SIG-M5 treated with dmso at 0.1 percent for 504 hours (cell line): Measurements from ENCODE around the gene SMAD6.

ENCODE experiments used
- DNase-seq: peaks from one replicate; lab custom pipeline; 2025; ENCODE audit not compliant: unreplicated experiment; lab: John Stamatoyannopoulos, UW

SMAD6 gene

DNA sequence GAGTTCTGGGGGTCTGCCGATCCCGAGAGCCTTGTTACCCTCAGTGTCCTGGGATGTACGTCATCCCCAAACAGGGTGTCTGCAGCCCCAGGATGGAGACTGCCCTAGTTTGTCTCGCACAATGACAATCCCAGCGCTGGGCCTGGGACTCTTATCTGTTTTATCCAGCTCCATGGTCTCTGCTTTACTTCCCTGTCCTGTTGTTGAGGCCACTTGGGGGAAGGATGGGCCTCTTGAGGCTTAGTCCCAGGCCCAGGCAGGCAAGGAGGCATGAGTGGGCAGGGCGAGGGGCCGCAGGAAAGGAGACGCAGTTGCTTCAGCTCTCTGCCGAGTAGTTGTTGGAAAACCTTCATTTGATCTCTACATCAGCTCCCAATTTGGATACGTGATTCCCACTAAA, 17.4 kb downstream of the SMAD6 start:
- DNase-seq: no peak

DNA sequence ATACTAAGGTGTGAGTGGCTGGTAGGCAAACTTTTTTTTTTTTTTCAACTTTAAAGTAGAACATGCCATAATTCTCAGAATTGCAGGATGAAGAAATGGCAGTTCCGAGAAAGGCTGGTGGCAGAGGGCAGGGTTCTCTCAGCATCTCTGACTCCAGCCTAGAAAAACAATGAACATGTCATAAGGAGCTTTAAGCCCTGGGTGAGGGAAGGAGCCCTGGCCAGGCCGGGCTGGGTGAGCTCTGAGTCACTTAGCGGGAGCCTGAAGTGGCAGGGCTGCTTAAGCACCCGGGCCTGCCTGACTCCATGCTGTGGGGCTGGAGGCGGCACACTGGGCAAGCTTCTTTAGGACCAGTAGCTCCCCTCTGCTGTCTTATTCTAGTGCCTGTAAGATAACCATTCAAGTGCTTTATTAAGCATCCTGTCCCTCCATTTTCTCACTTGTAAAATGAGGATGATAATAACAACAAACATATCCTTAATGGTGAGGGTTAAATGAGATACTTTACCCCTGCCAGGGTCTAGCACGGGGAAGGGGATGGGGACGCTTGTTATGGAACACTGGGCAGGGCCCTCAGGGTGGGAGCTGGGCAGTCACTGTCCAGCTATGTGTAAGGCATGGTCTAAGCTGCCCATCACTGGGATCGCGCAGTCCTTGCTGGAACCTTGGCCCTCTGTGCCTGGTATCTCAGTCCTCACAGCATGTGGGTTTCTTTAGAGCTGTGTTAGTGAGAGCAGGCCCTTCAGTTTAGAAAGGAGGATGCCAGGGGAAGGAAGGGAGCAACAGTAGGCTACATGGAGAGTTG, 18.4 kb downstream of the SMAD6 start:
- no peak for DNase-seq

DNA sequence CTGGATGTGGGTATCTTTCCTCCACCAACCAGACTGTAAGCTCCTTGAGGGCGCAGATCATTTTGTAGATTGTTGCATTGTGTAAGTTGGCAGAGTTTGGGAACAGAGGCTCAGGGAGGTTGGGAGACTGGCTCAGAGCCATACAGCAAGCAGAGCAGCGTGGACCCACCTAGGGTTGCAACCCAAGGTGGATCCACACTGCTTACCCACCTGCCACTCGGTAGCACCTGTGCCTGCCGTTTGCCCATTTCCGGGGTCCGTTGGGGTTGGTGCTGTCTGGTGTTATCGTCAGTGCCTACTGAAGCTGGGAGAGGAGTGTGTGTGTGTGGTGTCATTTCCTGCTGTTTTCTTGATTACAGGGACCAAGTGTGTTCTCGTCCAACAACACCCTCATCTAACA, 19.0 kb downstream of the SMAD6 start:
- no peak for DNase-seq

DNA sequence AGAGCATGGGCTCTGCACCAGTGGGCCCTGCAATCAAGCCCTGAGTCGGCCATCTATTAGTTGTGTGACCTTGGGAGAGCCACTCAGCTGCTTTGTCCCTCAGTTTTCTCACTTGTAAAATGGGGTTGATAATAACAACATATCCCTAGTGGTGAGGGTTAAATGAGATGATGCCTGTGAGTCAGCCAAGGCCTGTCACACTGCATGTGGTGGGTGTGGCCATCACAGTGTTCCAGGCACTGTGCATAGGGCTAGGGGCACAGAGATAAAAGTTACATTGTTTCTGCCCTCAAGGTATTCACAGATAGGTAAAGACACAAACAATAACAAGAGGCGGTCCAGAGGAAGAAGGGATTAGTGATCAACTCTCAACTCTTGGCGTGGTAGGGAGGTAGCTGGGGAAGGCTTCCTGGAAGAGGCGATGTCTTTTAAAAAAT, 19.5 kb downstream of the SMAD6 start:
- DNase-seq: no peak

DNA sequence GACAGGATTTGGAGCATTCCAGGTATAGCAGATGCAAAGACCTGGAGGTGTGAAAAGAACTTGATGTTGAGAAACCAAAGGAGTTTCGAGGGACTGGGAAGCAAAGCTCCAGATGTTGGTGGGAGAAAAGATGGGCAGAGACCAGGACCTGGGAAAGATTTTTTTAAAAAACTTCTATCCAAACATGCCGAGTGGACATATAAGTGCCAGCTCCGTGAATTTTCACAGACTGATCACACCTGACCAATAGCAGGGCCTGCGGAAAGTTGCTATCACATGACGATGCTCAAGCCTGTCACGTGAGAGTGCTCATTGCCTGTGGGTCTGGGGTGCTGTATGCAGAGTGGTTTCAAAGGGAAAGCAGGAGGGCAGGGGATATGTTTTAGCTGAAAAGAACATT, 19.9 kb downstream of the SMAD6 start:
- DNase-seq: no peak

DNA sequence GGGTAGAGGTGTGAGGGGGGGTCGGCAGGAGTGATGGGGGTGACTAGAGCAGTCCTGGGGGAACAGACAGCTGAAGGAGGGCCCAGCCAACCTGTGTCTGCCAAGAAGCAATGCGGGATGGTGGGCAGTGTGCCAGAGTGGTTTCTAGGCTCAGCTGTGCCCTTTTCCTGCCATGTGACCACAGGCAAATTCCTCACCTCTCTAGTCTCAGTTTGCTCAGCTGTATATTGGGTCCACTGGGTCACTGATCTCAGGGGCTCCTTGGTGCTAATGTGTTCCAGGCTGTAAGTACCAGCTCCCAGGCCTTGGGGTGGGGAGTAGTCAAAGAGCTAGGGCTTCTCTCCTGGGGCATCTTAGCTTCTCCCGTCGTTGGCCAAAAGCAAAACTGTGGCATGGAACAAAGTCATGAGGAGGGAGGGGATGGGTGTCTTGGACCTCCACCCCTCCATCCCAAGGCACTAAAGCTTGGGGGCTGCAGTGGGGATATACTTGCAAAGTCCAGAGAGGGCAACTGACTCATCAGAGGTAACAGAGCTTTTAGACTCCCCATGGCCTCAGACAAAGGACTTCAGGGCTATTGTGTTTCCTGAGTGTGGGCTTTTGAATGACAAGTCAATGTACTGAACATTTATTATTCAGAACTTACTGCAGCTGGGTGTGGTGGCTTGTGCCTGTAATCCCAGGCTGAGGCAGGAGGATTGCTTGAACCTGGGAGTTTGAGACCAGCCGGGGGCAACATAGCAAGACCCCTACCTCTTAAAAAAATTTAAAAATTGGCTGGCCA, 20.9 kb downstream of the SMAD6 start:
- DNase-seq: no peak

DNA sequence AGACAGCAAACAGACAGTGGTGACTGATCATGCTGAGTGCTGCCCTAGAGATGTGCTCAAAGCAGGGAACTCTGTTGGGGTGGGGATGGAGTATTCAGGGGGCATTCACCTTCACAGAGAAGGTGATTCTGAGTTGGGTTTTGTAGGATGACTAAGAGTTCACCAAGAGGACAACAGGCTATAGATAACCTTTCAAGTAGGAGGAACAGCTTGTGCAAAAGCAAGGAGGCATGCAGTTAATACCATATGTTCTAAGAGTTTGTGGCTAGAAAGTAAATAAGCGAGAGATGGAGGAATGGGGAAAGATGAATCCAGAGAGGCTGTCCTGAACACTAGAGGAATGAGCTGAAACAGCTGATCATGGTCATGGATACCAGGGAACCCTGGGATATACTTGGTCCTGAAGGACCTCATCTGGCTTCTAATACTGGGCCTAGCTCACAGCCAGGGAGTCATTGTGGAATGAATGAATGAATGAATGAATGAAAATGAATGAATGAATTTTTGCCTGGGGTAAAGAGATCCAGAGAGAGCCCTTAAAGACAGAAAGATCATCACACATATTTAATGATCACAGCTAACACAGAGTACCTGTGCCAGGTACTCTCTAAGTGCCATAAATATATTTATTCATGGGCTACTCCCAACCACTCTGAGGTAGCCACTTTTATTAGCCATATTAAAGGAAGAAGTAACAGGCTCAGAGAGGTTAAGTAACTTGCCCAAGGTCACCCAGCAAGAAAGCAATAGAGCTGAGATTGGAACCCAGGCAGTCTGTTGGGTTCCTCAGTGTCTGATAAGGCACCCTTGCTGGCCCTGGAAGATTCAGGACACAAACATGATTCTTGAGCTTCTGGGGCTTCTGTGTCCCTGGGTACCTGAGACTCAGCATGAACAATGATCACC, 22.0 kb downstream of the SMAD6 start:
- DNase-seq: no peak

DNA sequence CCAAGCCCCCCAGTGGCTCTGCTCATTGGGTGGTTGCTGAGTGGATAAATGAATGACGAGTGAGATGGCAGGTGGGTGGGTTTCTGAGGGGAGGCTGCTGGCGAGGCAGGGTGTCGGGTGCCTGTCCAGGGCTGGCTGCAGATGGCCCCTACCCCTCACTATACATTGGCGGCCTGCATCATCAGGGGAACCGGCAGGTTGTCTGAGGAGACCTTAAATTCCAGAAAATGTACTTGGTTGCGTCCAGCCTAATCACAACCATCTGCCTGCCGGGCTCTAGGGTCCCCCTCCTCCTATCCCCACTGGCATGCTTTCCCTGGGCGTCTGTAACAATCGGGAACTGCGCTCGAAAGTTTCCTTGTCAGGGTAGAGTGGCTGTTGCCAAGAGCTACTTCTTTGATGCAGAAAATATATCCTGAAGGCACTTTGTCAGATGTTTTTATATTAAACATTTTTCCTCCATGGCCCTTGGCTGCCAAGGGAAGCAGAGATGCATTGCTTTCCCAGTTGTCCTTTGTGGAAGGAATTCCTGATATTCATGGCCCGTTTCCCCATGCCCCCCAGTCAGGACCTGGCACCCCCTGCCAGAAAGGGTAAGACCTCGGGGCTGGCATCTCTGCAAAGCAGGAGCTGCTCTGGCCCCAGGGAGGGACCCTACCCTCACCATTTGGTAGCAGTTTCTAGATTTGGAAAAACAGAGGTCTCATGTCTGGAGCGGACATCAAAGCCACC, 22.9 kb downstream of the SMAD6 start:
- no peak for DNase-seq

DNA sequence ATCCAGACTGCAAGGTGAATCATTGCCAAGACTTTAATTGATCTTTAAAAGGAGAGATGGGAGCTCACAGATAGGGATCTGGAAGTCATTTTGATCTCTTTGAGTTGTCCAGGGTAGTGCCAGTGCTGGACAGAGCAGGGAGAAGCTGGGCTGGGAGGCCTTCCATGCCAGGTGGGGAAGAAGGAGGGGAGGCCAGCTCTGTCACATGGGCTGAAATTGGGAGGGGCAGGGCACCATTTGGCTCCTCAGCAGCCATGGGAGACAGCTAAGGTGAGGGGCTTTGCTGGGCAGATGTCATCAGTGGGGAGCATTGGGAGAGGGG, 23.4 kb downstream of the SMAD6 start:
- DNase-seq: no peak

DNA sequence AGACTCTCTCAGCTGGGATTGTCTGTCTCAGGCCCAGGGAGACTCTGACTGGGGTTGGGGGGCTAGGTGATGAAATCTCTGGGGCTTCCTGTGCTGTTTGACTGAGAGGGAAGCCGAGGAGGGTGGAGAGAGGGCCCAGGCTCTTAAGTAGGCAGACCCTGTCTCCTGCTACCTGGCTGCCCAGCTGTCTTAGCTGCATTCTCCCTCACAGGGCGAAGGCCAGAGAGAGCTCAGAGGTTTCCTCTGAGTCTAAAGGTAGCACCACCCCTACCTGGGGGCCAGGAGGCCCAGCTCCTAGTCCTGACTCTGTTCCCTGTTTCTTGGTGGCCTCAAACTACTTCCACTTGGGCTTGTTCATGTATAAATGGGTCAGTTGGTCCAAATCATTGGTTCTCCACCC, 24.4 kb downstream of the SMAD6 start:
- no peak for DNase-seq

DNA sequence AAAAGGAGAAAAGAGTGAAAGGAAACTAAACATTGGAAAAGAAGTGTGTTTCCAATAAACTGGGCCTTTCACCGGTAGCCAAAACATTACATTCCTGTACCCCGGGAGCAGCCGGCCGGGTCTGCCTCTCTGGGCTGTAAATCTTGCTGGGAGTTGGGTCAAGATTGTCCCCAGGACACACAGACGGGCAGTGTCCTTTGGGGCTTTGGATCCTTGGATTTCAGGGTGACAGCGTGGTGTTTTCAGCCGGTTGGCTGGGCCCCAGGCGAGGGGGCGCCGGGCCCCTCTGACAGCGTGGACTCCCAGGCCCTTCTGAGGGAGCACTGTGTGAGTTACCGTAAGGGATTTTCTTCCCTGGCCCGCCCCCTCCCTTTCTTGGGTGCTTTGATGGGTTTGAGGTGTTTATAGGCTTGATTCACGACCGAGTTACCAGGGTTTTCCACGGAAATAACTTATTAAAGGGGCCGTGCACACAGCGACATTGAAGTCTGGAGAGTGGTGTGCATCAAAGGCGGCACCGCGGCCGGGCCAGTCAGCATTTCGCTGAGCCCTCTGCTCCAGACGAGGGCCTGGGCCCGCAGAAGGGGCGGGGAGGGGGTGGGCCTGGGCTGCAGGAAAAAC, 27.4 kb downstream of the SMAD6 start:
- no peak for DNase-seq

DNA sequence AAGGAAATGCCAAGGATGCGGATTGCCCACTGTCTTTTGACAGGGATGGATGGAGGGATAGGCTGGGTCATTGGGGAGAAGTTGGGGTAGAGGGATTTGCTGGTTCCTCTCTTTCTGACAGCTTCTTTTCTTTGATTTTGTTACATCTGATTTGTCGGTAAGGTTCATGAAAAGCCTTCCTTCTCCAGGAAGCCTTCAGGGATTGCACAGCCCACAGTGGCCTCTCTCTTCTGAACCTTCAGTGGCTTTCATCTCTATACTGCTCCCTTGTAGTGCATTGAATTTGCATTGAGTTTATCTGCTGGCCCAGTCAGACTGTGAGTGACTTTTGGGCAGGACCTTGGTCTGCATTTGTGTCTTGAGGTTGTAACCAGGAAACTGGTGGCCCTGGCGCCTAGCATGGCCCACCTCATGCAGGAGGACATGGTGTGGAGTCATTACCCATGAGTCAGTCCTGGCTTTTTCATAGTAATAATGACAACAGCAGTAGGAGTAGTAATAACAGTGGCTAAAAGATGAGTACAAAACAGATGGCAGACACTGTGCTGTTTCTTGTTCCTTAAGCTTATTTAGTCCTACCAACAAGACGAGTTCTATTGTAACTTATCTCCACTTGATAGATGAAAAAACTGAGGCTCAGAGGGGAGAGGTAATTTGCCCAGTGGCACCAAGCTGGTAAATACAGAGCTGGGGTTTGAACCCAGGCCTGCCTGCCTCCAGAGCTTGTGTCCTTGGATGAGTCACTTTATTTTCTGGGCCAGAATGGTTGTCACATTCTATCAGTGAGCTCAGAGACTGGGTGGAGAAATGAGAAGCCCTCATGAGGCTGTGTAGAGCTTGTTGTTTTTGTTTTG, 28.4 kb downstream of the SMAD6 start:
- no peak for DNase-seq

DNA sequence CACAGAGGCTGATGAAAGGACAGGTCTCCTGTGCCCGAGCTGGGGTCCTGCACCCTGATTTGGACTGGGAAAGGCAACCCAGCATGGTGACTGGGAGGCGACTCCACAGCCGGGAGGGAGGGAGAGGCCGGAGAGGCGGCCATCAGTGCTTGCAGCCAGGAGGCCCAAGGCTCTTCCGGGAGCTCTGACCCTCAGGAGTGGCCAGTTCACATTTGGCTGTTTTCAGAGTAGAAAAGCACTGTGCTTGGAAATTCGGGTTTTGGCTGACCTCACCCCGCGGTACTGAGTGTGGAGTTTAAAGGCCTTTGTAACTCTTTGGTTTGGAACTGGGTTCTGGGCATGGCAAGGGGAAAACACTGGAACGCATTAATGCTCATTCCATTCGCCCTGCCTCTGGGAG, 31.9 kb downstream of the SMAD6 start:
- DNase-seq: no peak

DNA sequence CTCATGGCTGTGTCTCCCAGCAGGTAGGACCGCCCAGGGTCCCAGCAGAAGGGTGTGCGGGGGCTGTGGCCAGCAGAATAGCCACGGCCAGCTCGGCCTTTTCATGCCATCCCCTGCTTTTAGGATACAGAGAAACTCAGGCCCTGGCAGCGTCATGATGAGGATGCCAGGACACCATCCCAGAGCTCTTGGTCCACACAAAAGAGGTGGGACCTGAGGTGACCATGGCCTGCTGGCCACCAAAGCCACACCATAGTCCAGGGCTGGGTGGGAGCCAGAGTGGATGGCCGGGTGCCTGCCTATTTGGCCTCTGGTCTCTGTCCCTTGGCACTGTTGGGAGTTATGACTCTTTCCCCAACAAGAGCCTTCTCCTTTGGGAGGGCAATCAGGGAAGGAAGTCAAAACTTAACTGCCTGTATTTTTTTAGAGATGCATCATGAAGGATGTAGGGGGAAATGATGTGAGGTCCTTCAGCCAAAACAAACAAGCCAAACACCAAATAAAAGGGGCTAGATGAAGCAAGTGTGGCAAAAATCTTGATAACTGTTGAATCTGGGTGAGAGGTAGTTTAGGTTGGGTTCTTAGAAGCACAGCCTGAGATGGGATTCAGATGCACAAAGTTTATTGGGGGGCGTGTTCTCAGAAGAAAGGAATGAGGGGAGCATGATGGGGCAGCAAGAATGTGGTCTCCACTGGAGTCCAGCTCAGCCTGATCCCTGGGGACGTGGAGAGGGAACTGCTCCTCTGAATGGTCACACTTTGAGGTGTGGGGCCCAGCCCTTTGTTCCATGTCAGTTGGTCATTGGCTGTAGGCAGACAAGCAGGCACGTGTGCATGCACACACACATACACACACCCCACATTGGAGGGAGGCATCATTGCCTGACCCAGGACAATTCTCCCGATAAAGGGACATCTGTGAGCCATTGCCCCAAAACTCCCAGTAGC, 33.2 kb downstream of the SMAD6 start:
- DNase-seq: no peak

DNA sequence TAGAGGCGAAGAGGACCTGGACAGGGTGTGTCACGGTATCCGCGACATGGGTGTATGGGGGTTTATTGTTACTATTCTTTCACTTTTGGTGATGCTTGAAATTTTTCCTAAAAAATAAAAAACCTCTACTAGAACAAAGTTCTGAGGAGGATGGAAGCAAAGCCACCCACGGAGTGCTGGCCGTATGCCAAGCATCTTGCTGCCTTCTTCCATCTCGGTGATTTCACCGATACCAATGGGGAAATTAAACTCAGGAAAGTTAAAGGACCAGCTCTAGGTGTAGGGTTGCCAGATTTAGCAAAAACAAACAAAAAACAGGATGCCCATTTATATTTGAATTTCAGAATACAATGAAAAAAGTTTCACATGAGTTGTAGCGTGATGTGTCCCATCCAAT, 33.9 kb downstream of the SMAD6 start:
- DNase-seq: no peak

DNA sequence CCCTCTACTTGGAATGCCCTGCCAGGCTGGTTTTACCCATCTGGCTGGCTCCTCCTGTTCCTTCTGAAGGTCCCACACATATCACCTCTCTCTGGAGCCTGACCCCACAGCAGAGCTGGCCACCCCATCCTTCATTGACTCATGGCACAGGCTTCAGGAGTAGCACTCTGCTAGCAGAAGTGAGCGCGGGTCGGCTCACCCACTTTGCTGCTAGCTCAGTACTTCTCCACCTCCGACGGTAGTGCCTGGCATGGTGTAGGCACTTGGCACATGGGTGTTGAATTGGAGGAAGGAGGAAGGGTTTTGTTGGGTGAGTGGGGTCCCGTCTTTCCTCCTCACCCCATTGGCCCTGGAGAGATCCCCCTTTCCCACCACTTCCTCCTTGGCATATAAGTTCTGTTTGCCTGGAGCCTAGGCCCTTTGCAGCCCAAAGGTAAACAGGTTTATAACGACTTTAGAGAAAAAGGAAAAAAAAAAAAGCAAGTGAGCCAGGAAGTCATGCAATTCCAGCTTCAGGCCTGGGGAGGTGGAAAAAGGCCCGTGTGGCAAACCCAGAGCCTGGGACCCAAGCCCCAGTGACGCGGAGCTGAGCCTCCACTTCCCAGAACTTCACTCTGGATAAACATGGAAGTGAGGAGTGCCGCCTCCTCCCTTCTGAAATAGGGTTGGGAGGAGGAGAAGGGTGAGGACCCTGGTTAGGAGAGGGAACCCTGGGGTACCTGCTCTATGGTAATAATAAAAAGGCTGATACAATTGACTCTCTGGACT, 35.4 kb downstream of the SMAD6 start:
- DNase-seq: no peak

DNA sequence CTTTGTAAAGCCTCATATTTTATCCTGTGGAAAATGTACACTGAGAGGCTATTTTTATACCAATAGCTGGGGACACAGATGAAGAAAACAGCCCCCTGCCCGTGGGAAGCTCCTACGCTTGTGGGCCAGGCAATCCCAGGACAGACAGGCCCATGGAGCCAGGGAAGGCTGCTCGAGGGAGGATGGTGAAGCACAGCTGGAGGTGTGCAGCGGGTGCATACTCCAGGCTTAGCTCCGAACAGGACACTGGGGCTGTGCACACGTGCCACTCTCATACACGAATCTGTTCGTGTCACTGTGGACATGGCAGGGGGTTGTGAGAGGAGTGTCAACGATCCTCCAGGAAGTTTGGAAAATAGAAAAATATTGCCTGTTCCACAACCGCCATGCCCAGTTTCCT, 36.1 kb downstream of the SMAD6 start:
- DNase-seq: no peak

DNA sequence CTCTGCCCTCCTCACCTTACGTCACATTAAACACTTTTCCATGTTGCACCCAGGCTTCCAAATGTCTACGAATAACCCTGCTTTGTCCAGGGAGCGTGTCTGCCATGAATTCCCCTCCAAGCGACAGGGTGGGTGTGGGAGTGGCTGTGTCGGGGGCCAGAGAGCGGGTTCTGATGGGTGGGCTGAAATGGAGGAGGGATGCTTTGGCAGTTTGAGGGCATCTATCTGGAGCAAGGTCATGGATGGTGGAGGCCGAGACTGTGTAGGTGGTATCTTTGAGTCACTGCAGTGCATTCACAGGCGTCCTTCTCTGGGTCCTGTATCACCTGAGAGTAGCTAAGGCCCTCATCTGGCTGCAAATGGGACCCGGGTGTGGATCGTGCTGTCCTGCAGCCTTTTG, 36.6 kb downstream of the SMAD6 start:
- DNase-seq: no peak
